Stimulated activated CD8-positive, alpha-beta memory T cell treated with anti-CD3 and anti-CD28 coated beads, Interleukin-15, amount 100 ng/mL, for 48 hours (primary cell): ENCODE measurements around the gene RPRD1B.
A peak's percentile ranks its signal among the peaks of the same experiment; 100 is the strongest.

ENCODE experiments used
- DNase-seq, 2 donors: peaks; one replicate each; pipeline ENCODE4 v3.0.0-alpha.2; 2020; ENCODE audit warnings: low read depth in 2 of 2

RPRD1B gene

DNA sequence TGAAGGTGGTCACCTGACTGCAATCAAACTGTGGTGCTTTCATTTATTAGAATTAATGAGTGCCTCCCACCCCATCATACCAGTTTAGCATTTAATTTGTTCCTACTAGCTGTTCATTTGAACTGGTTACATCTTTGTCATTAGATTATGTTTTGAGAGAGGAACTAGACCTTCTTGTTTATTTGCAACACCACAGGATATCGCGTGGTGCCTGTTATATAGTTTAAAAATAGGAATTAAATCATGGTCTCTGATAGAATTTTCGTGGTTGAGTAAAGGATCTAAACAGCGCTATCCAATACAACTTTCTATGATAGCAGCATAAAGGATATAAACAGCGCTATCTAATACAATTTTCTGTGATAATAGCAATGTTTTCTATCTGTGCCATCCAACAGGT is 2.8 kb downstream of the RPRD1B start:
- no peak for DNase-seq

DNA sequence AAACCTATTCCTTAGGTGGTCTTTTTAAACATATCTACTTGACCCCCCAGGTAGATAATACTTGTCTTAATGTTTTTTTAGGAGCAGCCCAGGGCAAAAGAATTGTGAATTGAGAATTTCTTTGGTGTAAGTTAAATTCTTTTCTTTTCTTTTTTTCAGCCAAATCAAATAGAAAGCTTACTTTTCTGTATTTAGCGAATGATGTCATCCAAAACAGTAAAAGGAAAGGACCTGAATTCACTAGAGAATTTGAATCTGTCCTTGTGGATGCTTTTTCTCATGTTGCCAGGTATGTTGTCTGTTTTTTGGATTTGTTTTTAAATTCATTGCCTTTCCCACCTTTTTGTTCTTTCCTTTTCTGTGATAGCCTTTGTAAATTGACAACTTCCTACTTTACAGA is 6.7 kb downstream of the RPRD1B start:
- DNase-seq: no peak

DNA sequence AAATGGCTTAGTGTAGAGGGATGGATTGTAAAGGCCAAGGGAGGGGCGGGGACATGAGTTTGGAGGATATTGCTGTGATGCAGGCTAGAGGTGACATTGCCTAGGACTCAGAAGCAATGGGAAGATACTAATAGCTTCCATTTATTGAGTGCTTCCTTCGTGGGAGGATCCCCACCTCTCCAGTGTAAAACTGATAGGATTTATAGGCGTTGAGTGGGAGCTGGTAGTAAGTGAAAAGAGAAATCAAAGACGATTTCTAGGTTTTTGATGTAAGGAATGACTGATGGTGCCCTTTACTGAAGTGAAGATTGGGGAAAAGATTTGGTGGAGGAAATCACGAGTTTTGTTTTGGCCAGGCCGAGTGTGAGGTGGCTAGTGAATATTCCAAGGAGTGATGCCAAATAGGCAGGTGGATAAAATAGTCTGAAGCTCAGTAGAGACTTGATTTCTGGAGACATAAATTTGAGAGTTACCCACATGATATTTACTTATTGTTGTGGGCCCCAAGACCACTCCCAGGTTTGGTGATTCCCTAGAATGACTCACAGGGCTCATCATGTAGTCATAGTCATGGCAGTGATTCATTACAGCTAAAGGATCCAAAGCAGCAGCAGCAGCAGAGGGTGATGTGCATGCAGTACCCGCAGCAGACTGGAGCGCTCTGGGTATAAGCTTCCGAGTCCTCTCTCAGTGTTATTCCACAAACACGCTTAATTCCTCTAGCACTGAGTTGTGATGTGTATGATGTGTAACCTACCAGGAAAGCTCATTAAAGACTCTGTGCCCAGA is 10.2 kb downstream of the RPRD1B start:
- DNase-seq: peak in 1 of 2 donors; percentile 2

GRCh38 chr20:38044685-38045084 is 11.1 kb downstream of the RPRD1B start:
- no peak for DNase-seq

- no peak for DNase-seq
Measured at GRCh38 chr20:38046572-38046971, 13.0 kb downstream of the RPRD1B start.

DNA sequence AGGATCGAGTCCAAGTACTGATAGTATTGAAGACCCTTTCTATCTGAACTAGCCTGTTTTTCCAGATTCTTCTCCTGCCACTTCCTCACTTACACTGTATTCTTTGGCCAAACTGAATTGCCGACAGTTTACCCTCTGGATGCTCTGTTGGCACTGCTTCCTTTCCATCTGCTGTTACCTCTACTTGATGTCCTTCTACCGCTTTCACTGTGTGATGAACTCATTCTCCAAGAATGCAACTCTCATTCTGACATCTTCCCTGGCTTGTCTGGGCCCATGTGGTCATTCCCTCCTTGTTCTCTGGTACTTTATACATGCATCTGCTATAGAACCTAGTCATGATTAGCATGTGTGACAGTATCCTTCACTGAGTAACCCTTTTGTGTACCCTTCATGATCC is 16.3 kb downstream of the RPRD1B start:
- DNase-seq: no peak

GRCh38 chr20:38050686-38051085 is 17.1 kb downstream of the RPRD1B start:
- DNase-seq: no peak

DNA sequence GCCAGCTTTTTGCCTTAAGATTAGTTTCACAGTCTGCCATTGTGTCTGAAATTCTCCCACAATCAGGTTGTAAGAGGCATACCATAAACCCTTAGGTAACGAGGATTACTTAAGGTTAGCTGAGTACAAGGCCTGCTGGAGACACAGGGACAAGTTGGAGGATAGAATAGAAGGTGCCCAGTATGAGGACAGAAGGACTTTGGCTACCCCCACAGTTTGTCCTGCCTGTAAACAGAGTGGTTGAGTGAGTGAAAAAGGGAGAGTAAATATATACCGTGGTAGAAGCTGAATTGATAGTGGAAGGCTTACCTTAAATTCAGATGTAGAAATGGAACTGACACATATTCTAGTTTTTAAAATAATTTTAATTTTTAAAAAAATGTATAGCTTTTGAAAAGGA is 19.3 kb downstream of the RPRD1B start:
- DNase-seq: no peak

DNA sequence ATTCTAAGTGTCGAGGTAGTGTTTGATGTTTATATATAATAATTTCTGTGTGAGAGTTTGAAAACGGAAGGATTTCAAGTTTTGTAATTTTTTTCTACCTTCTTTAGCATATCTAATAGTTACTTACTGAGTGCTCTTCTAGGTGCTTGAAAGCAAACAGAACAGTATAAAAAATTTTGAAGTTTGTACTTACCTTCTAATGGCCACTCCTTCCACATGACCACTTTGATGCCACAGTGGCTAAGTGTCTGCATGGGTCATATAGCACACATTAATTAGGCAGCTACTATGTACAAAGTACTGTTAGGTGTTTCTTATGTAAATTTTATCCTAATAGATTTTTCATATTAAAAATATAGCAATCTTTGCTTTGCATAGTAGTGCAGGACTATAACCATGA is 21.1 kb downstream of the RPRD1B start:
- DNase-seq: no peak

DNA sequence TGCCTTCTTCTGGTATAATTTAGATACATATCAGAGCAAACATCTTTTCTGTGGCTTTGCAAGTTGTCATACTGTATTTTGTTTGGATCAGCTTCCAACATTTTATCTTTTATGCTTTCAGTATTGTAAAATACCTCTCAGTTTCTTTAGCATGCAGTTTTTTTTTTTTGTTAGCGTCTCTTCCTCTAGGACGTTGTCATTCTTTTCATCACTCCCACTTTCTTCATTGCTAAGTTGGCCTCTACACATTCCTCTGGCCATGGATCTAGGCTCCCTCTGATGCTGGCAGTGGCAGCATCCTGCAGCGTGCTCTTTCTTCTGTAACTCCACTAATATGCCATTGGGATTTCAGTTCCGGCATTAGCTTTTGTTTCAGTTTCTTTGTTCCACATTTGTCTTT is 21.7 kb downstream of the RPRD1B start:
- DNase-seq: no peak

GRCh38 chr20:38055848-38056247 is 22.3 kb downstream of the RPRD1B start:
- DNase-seq: no peak

DNA sequence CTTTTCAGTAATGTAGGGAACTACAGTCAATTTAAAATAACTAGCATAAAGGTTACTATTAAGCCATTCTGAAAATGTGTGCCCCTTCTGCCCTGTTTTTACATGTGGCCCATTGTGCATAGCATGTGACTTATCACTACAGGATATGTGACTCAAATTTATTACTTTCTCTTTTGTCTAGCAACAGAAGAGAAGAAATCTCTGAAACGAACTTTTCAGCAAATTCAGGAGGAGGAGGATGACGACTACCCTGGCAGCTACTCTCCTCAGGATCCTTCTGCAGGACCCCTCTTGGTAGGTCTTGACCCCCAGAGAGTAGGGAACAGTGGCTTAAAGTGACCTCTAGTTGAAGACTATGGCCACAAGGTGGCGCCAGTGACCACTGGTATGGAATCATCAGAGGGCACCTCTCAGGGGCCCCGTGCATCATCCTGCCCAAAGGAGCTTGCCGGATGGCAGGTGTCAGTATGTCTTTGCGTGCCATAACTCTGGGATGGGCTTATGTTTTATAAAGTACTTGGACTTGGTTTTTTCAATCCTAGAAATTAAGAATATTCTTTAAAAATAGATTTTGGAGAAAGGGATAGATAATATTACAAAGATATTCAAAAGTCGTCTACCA is 23.9 kb downstream of the RPRD1B start:
- peak; percentile 41 to 44 for DNase-seq

GRCh38 chr20:38059832-38060231 is 26.3 kb downstream of the RPRD1B start:
- no peak for DNase-seq

DNA sequence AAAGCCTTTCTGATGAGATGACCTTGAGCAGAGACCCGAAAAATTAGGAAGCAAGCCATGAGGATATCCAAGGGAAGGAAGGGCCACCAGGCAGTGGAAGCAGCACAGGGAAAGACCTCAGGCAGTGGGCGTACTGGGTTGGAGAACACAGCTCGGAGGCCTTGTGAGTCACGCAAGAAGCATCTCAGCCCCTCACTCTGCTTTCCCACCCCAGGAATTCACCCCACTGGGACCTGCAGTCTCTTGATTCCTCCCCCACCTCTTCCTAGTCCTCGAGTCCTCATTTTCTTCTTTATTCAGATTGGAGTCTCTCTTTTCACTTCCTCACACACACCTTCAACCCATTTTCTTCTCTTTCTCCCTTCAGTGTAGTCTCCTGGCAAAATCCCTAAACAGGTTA is 27.0 kb downstream of the RPRD1B start:
- no peak for DNase-seq

DNA sequence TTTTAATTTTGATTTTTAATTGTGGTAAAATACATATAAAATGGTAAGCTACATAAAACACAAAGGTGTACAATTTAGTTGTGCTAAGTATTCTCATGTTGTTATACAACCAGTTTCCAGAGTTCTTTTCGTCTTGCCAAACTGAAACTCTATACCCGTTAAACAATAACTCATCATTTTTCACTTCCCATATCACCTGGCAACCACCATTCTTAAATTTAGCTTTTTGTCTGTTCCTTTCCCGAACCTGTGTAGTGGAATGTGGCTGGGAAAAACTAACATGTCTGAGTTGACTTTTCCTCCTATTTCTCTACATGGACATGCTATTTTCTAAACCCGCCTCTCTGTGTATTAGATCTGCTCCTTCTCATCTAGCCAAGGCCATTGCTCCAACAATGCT is 27.6 kb downstream of the RPRD1B start:
- no peak for DNase-seq

GRCh38 chr20:38062890-38063289 is 29.3 kb downstream of the RPRD1B start:
- no peak for DNase-seq

- no peak for DNase-seq
Measured at GRCh38 chr20:38063911-38064530, 30.5 kb downstream of the RPRD1B start.

GRCh38 chr20:38065764-38066375 is 32.3 kb downstream of the RPRD1B start:
- DNase-seq: no peak

- DNase-seq: no peak
Measured at GRCh38 chr20:38066969-38067716, 33.6 kb downstream of the RPRD1B start.

- DNase-seq: no peak
Measured at GRCh38 chr20:38067717-38068365, 34.3 kb downstream of the RPRD1B start.

- no peak for DNase-seq
Measured at GRCh38 chr20:38072898-38073297, 39.4 kb downstream of the RPRD1B start.
